GM10266 (cell line): ENCODE measurements around the gene CAMTA1.

Experiments
- DNase-seq: peaks from one replicate; pipeline ENCODE4 v3.0.0; 2012; ENCODE audit errors: extremely low spot score
- CTCF ChIP-seq: IDR thresholded peaks from 2 replicates; pipeline ENCODE4 v1.5.1; 2012; ENCODE audit warnings: mild to moderate bottlenecking, low read depth; ENCODE audit not compliant: control insufficient read depth, insufficient read depth; ENCODE audit errors: missing control alignments

Gene CAMTA1

GRCh38 chr1:7780976-7781375, 995.7 kb downstream of the CAMTA1 start:
- DNase-seq, result no peak
- TF ChIP-seq CTCF, result no peak

GRCh38 chr1:7781501-7781900, 996.2 kb downstream of the CAMTA1 start:
- TF ChIP-seq CTCF, result no peak
- no peak for DNase-seq

- no peak for DNase-seq
- no peak for TF ChIP-seq CTCF
These were observed 996.8 kb downstream of the CAMTA1 start for GRCh38 chr1:7781923-7782495.

GRCh38 chr1:7783178-7783711, 998.0 kb downstream of the CAMTA1 start:
- DNase-seq, result peak; percentile 76

GRCh38 chr1:7783826-7784491, 998.7 kb downstream of the CAMTA1 start, which contains the start of gene PER3:
Gene PER3, plus strand, starts transcription at chr1:7784291. Its CDS starts 587 bp downstream, at chr1:7784878.
- DNase-seq, result peak; percentile 97
- TF ChIP-seq CTCF, result no peak

More at GRCh38 chr1:7783178-7783711, 998.0 kb downstream of the CAMTA1 start:
- TF ChIP-seq CTCF, result no peak

- DNase-seq, result no peak
- no peak for TF ChIP-seq CTCF
These were observed 999.3 kb downstream of the CAMTA1 start for GRCh38 chr1:7784492-7785071.

- no peak for DNase-seq
- no peak for TF ChIP-seq CTCF
These were observed 999.9 kb downstream of the CAMTA1 start for GRCh38 chr1:7785108-7785507.
